Measurements from ENCODE around the gene CARNS1.
A peak's percentile ranks its signal among the peaks of the same experiment; 100 is the strongest.

The CARNS1 gene

DNA sequence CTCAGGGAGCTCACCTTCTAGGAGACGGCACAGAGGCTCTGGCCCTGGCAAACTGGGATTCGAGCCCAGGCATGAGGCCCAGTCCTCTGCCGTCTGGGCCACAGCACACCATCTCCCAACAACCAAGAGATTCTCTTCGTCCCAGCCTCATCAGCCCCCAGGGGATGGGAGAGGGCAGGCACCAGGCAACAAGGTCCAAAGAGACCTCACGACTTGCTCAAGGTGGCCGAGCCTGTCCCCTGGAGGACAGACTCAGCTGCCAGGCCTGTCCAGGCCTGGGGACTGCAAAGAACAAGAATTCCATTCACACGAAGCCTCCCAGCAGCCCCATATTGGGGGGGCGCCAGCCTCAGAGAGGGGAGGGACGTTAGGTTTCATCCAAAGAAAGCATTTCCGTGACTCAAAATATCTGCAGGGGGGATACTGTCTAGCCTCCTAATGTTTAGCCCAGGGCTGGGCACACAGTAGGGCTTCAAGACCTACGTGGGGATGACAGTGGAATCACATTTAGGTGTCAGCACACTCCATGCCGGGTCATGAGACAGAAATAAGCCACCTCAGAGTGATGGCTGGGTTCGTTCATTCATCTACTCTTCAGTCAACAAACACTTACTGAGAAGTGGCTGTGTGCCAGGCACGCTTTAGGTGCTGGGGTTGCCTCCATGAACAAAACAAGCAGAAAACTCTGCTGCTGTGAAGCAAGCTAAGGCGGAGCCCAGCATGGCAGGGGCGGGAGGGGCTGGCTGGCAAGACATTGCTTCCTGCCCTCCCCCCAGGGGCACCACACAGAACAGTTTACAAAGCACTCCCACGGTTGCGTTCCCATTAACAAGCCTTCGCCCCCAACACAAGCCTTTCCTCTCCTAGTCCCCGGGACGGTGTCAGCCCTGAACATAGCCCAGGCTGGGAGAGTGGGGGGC is 1.2 kb downstream of the CARNS1 start:
- peak overlapping the region; percentile 87 for H3K27ac ChIP-seq
- TF ChIP-seq ZFX (IDR thresholded peaks at IDR 0.05) = no peak
- TF ChIP-seq, protein P1, sequence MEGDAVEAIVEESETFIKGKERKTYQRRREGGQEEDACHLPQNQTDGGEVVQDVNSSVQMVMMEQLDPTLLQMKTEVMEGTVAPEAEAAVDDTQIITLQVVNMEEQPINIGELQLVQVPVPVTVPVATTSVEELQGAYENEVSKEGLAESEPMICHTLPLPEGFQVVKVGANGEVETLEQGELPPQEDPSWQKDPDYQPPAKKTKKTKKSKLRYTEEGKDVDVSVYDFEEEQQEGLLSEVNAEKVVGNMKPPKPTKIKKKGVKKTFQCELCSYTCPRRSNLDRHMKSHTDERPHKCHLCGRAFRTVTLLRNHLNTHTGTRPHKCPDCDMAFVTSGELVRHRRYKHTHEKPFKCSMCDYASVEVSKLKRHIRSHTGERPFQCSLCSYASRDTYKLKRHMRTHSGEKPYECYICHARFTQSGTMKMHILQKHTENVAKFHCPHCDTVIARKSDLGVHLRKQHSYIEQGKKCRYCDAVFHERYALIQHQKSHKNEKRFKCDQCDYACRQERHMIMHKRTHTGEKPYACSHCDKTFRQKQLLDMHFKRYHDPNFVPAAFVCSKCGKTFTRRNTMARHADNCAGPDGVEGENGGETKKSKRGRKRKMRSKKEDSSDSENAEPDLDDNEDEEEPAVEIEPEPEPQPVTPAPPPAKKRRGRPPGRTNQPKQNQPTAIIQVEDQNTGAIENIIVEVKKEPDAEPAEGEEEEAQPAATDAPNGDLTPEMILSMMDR (conservative IDR thresholded peaks at IDR 0.05) = no peak

DNA sequence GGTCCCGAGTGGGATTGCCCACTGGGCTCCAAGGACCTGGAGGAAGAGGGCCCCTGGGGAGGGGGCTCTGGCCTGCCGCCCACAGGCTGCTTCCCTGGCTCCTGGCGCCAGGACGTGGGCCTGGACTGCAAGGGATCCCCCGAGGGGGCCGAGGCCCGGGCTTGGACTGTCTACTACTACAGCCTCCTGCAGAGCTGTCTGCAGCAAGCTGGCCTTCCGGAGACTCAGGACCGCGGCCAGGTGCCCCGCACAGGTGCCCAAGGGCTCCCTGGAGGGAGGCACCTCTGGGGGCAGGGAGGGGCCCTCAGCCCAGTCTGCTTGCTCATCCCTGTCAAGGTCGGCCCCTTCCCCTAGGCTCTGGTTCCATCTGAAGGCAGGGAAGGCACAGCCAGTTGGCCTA is 1.9 kb downstream of the CARNS1 start:
- H3K27ac ChIP-seq = peak overlapping the region; percentile 87

DNA sequence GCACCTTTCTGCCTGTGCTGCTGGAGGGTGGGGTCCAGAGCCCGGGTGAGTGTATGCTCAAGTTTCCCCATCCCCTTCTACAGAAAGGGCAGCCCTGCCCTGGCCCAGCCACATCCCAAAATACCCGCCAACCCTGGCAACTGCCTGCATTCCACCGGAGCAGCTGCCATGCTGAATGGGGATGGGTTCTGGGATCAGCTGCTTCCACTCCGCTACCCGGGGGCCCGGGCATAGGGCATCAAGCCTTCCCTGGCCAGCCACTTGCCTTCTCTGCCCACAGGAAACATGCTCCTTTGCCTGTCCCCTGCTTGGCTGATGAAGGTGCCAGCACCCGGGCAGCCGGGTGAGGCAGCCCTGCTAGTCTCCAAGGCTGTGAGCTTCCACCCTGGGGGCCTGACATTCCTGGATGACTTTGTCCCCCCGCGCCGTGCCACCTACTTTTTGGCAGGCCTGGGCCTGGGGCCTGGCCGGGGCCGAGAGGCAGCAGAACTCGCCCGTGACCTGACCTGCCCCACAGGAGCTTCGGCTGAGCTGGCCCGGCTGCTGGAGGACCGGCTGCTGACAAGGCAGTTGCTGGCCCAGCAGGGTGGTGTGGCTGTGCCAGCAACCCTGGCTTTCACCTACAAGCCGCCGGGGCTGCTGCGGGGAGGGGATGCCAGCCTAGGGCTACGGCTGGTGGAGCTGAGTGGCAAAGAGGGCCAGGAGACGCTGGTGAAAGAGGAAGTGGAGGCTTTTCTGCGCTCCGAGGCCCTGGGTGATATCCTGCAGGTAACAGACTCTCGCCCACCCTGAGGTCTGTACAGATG is 3.2 kb downstream of the CARNS1 start:
- peak; percentile 81; the same call in 1 of the 2 replicates for TF ChIP-seq ZFX (IDR thresholded peaks at IDR 0.05)
- TF ChIP-seq, protein P1 (conservative IDR thresholded peaks at IDR 0.05) = no peak
- H3K27ac ChIP-seq = peak overlapping the region; percentile 87

More for the DNA sequence above, 1.9 kb downstream of the CARNS1 start:
- TF ChIP-seq, protein P1 (conservative IDR thresholded peaks at IDR 0.05) = no peak
- no peak for TF ChIP-seq ZFX (IDR thresholded peaks at IDR 0.05)

DNA sequence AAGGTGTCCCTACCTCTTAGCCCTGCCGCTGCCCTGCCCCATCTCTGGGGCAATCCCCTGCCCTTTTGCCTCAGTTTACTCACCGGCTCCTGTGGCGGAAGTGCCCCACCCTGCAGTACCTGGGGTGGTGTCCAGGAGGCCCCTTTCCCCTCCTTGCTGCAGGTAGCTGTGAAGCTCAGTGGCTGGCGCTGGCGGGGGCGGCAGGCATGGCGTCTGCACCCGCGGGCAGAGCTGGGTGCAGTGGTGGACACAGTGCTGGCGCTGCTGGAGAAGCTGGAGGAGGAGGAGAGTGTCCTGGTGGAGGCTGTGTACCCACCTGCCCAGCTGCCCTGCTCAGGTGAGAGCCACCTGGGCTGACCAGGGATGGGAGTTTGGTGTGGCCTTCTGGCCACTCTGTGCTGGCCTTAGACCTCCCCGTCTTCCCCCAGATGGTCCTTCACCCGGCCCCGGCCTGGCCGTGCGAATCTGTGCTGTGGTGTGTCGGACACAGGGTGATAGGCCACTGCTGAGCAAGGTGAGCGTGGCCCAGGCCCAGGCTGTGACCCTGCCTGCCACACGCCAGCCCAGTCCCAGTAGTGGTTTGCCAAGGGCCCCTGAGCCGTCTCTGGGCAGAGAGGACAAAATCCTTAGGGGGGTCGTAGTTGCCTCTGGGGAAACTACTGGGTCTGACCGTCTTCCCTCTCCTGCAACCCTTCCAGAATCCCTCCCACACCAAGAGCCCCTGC is 4.0 kb downstream of the CARNS1 start:
- TF ChIP-seq, protein P1 (conservative IDR thresholded peaks at IDR 0.05) = no peak
- no peak for TF ChIP-seq ZFX (IDR thresholded peaks at IDR 0.05)
- peak overlapping the region; percentile 87 for H3K27ac ChIP-seq

DNA sequence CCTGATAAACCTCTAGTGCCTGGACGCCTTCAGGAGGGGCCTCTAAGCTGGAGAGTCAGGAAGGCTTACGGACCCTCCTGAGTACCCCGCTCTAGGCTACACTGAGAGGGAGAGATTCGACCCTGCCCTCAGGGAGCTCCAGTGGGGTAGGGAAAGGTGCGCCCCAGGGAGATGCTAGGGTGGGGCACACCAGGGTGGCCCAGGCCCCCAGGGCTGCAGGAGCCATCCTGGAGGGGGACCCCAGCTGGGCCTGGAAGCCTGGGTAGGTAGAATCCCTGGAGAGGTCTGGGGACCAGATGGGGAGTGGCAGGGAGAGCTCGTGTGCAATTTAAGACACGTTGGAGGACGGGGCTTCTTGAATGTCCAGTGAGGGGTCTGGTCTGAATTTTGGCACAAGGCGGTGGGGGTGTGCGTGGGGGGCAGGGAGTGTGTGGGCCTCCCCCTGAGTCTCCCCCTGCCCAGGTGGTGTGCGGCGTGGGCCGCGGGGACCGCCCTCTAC is 4.7 kb downstream of the CARNS1 start:
- peak overlapping the region; percentile 87 for H3K27ac ChIP-seq
- no peak for TF ChIP-seq ZFX (IDR thresholded peaks at IDR 0.05)
- TF ChIP-seq, protein P1 (conservative IDR thresholded peaks at IDR 0.05) = no peak

DNA sequence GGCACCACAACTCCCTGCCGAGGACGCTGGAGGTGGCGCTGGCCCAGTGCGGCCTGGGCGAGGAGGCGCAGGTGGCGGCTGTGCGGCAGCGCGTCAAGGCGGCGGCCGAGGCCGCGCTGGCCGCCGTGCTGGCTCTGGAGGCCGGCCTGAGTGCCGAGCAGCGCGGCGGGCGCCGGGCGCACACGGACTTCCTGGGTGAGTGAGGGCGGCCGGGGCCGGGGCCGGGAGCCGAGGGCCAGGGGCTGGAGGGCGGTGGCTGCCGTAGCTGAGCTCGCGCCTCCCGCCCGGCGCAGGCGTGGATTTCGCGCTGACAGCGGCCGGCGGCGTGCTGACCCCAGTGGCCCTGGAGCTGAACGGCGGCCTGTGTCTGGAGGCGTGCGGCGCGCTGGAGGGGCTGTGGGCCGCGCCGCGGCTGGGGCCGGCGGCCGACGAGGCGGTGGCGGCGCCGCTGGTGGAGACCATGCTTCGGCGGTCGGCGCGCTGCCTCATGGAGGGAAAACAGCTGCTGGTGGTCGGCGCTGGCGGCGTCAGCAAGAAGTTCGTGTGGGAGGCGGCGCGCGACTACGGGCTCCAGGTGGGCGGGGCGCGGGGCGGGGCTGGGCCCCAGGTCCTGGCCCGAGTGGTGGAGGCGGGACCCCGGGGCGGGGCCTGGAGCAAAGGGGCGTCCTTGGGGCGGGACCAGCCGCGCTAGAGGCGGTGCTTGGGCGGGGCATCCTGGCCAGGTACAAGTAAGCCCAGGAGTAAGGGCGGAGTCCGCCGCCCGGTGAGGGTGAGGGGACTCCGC is 5.4 kb downstream of the CARNS1 start:
- H3K27ac ChIP-seq = peak overlapping the region; percentile 87
- TF ChIP-seq, protein P1 (conservative IDR thresholded peaks at IDR 0.05) = no peak
- TF ChIP-seq ZFX (IDR thresholded peaks at IDR 0.05) = peak; percentile 93
